Measurements from ENCODE around the gene ENHO.

The ENHO gene

GRCh38 chr9:34522091-34522887 lies 501 bp downstream of the ENHO start:
- DNase-seq (no peak), ATAC-seq (peak; percentile 1)
- no peaks in the 10 kb centered on the region for H3K36me3 Mint-ChIP-seq (ENCODE audit: low read depth)
- peak overlapping the region; percentile 57 for H3K27ac Mint-ChIP-seq
- no peaks in the 10 kb centered on the region for H3K9me3 Mint-ChIP-seq
- H3K27me3 Mint-ChIP-seq: peaks cover 25% of the 10 kb centered on the region
- H3K4me1 Mint-ChIP-seq: peaks cover 24% of the 10 kb centered on the region
- peak overlapping the region; percentile 68 for H3K4me3 Mint-ChIP-seq

- Mint-ChIP-seq H3K27me3 (peaks cover 23% of the 10 kb centered on the region), H3K4me1 (peaks cover 24% of the 10 kb centered on the region), H3K27ac (no peak overlapping the region), H3K9me3 (no peaks in the 10 kb centered on the region), H3K36me3 (ENCODE audit: low read depth) (no peaks in the 10 kb centered on the region), H3K4me3 (no peak overlapping the region)
- DNase-seq (no peak), ATAC-seq (no peak)
These were observed 1.3 kb downstream of the ENHO start for GRCh38 chr9:34521406-34522045.

GRCh38 chr9:34520505-34521385 lies 2.0 kb downstream of the ENHO start:
- H3K27me3 Mint-ChIP-seq: peaks cover 19% of the 10 kb centered on the region
- H3K9me3 Mint-ChIP-seq: no peaks in the 10 kb centered on the region
- H3K4me3 Mint-ChIP-seq: no peak overlapping the region
- peaks cover 24% of the 10 kb centered on the region for H3K4me1 Mint-ChIP-seq
- H3K36me3 Mint-ChIP-seq (ENCODE audit: low read depth): no peaks in the 10 kb centered on the region
- H3K27ac Mint-ChIP-seq: no peak overlapping the region
- DNase-seq: no peak
- ATAC-seq: no peak

- no peak for ATAC-seq
- no peaks in the 10 kb centered on the region for H3K9me3 Mint-ChIP-seq
- no peak overlapping the region for H3K27ac Mint-ChIP-seq
- no peak for DNase-seq
- H3K36me3 Mint-ChIP-seq (ENCODE audit: low read depth): no peaks in the 10 kb centered on the region
- H3K4me3 Mint-ChIP-seq: no peak overlapping the region
- H3K27me3 Mint-ChIP-seq: peaks cover 16% of the 10 kb centered on the region
- H3K4me1 Mint-ChIP-seq: peaks cover 21% of the 10 kb centered on the region
These were observed 2.7 kb downstream of the ENHO start for GRCh38 chr9:34520096-34520495.

GRCh38 chr9:34519321-34520020 lies 3.3 kb downstream of the ENHO start:
- H3K27me3 Mint-ChIP-seq: peaks cover 10% of the 10 kb centered on the region
- no peaks in the 10 kb centered on the region for H3K36me3 Mint-ChIP-seq (ENCODE audit: low read depth)
- peaks cover 14% of the 10 kb centered on the region for H3K4me1 Mint-ChIP-seq
- H3K9me3 Mint-ChIP-seq: no peaks in the 10 kb centered on the region
- DNase-seq: no peak
- no peak overlapping the region for H3K27ac Mint-ChIP-seq
- no peak for ATAC-seq
- H3K4me3 Mint-ChIP-seq: no peak overlapping the region

- Mint-ChIP-seq H3K27ac (no peak overlapping the region), H3K4me1 (peaks cover 9% of the 10 kb centered on the region), H3K27me3 (peaks cover 7% of the 10 kb centered on the region), H3K4me3 (no peak overlapping the region), H3K36me3 (ENCODE audit: low read depth) (no peaks in the 10 kb centered on the region), H3K9me3 (no peaks in the 10 kb centered on the region)
- DNase-seq (no peak), ATAC-seq (no peak)
These were observed 3.9 kb downstream of the ENHO start for GRCh38 chr9:34518896-34519295.

GRCh38 chr9:34518110-34518616 lies 4.6 kb downstream of the ENHO start:
- no peaks in the 10 kb centered on the region for H3K9me3 Mint-ChIP-seq
- H3K4me1 Mint-ChIP-seq: peaks cover 4% of the 10 kb centered on the region
- no peak for ATAC-seq
- no peak overlapping the region for H3K27ac Mint-ChIP-seq
- no peaks in the 10 kb centered on the region for H3K36me3 Mint-ChIP-seq (ENCODE audit: low read depth)
- DNase-seq: no peak
- peaks cover 7% of the 10 kb centered on the region for H3K27me3 Mint-ChIP-seq
- no peak overlapping the region for H3K4me3 Mint-ChIP-seq

GRCh38 chr9:34517185-34517584 lies 5.6 kb downstream of the ENHO start:
- no peak for ATAC-seq
- Mint-ChIP-seq H3K27me3 (peaks cover 3% of the 10 kb centered on the region), H3K9me3 (no peaks in the 10 kb centered on the region), H3K27ac (no peak overlapping the region), H3K4me3 (no peak overlapping the region), H3K4me1 (no peaks in the 10 kb centered on the region), H3K36me3 (ENCODE audit: low read depth) (no peaks in the 10 kb centered on the region)
- no peak for DNase-seq

- no peaks in the 10 kb centered on the region for H3K27me3 Mint-ChIP-seq
- H3K36me3 Mint-ChIP-seq (ENCODE audit: low read depth): no peaks in the 10 kb centered on the region
- no peak overlapping the region for H3K4me3 Mint-ChIP-seq
- no peak overlapping the region for H3K27ac Mint-ChIP-seq
- DNase-seq (no peak), ATAC-seq (no peak)
- no peaks in the 10 kb centered on the region for H3K4me1 Mint-ChIP-seq
- no peaks in the 10 kb centered on the region for H3K9me3 Mint-ChIP-seq
These were observed 6.8 kb downstream of the ENHO start for GRCh38 chr9:34515959-34516358.

GRCh38 chr9:34514816-34515215 lies 8.0 kb downstream of the ENHO start:
- DNase-seq (no peak), ATAC-seq (no peak)
- Mint-ChIP-seq H3K36me3 (ENCODE audit: low read depth) (no peaks in the 10 kb centered on the region), H3K4me3 (no peak overlapping the region), H3K27me3 (no peaks in the 10 kb centered on the region), H3K27ac (no peak overlapping the region), H3K4me1 (no peaks in the 10 kb centered on the region), H3K9me3 (no peaks in the 10 kb centered on the region)

- H3K4me1 Mint-ChIP-seq: no peaks in the 10 kb centered on the region
- ATAC-seq: no peak
- no peaks in the 10 kb centered on the region for H3K9me3 Mint-ChIP-seq
- H3K27ac Mint-ChIP-seq: no peak overlapping the region
- no peaks in the 10 kb centered on the region for H3K36me3 Mint-ChIP-seq (ENCODE audit: low read depth)
- H3K4me3 Mint-ChIP-seq: no peak overlapping the region
- no peaks in the 10 kb centered on the region for H3K27me3 Mint-ChIP-seq
- no peak for DNase-seq
These were observed 8.4 kb downstream of the ENHO start for GRCh38 chr9:34514401-34514800.

- Mint-ChIP-seq H3K36me3 (ENCODE audit: low read depth) (no peaks in the 10 kb centered on the region), H3K4me1 (no peaks in the 10 kb centered on the region), H3K27me3 (no peaks in the 10 kb centered on the region), H3K4me3 (no peak overlapping the region), H3K27ac (no peak overlapping the region), H3K9me3 (no peaks in the 10 kb centered on the region)
- DNase-seq (no peak), ATAC-seq (no peak)
These were observed 9.1 kb downstream of the ENHO start for GRCh38 chr9:34513567-34514214.

GRCh38 chr9:34512131-34513078 lies 10.4 kb downstream of the ENHO start:
- ATAC-seq (no peak), DNase-seq (no peak)
- no peak overlapping the region for H3K4me3 Mint-ChIP-seq
- H3K27me3 Mint-ChIP-seq: no peaks in the 10 kb centered on the region
- H3K4me1 Mint-ChIP-seq: no peaks in the 10 kb centered on the region
- H3K9me3 Mint-ChIP-seq: no peaks in the 10 kb centered on the region
- H3K36me3 Mint-ChIP-seq (ENCODE audit: low read depth): no peaks in the 10 kb centered on the region
- H3K27ac Mint-ChIP-seq: no peak overlapping the region
